Lower leg skin (tissue), 3 donors: ENCODE results near the gene DNMBP.

Source experiments
- POLR2A ChIP-seq, 2 donors: fragments of 450-650 bp; IDR thresholded peaks; one replicate each; pipeline ENCODE4 v1.6.1; 2016 to 2017; ENCODE audit warnings: antibody characterized with exemption in 2 of 2, mild to moderate bottlenecking in 1 of 2, moderate library complexity in 1 of 2
- TF ChIP-seq, protein P1 (sequence below), 3 donors: fragments of 450-650 bp; IDR thresholded peaks; one replicate each; pipeline ENCODE4 v1.5.1; 2016; ENCODE audit warnings: antibody characterized with exemption in 3 of 3, mild to moderate bottlenecking in 3 of 3, moderate library complexity in 2 of 3

DNA sequence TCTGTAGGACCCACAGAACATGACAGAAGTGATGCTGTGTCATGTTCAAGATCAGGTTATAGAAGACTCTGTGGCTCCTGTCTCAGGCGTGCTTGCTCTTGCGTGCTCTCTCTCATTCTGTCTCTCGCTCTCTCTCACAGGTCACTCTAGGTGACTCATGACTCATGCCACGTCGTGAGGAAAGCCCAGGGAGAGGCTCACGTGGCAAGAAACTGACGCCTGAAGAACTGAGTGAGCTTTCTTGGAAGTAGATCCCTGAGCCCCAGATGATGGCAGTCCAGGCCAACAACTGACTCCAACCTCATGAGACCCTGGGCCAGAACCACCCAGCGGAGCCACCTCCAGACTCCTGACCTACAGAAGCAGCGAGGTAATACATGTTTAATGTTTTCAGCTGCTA, 103.3 kb downstream of the DNMBP start:
- TF ChIP-seq POLR2A (IDR thresholded peaks at IDR 0.05) = no peak
- TF ChIP-seq, protein P1, sequence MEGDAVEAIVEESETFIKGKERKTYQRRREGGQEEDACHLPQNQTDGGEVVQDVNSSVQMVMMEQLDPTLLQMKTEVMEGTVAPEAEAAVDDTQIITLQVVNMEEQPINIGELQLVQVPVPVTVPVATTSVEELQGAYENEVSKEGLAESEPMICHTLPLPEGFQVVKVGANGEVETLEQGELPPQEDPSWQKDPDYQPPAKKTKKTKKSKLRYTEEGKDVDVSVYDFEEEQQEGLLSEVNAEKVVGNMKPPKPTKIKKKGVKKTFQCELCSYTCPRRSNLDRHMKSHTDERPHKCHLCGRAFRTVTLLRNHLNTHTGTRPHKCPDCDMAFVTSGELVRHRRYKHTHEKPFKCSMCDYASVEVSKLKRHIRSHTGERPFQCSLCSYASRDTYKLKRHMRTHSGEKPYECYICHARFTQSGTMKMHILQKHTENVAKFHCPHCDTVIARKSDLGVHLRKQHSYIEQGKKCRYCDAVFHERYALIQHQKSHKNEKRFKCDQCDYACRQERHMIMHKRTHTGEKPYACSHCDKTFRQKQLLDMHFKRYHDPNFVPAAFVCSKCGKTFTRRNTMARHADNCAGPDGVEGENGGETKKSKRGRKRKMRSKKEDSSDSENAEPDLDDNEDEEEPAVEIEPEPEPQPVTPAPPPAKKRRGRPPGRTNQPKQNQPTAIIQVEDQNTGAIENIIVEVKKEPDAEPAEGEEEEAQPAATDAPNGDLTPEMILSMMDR (IDR thresholded peaks at IDR 0.05) = no peak
